Left renal pelvis (tissue), 4 donors: Measurements from ENCODE around the gene APRT. TPM values are rescaled to one million over a fixed set of nuclear protein-coding genes. Genes with fewer than 3 reads are reported as not detected.
A peak's percentile ranks its signal among the peaks of the same experiment; 100 is the strongest.

Experiments used
- DNase-seq, 4 donors: peaks; one replicate each; pipeline ENCODE4 v3.0.0-alpha.2; 2013; ENCODE audit warnings: low read depth in 4 of 4, low spot score in 3 of 4
- polyA plus RNA-seq, 4 donors: library from polyadenylated mRNA; unstranded; fragments of 120-200 nt; gene quantifications; one replicate each; pipeline ENCODE4 v1.2.1, GENCODE V29; 2013; ENCODE audit not compliant: insufficient read length in 4 of 4

APRT gene
- polyA plus RNA-seq: 100 to 1,000 TPM in 1 of 4 donors, 10 to 100 TPM in 3; 57.9 to 122 (median 80.7) TPM

GRCh38 chr16:88811769-88812512 is at the start of gene APRT:
TSS of gene APRT (minus strand) at chr16:88811928. CDS start at chr16:88811899, 29 bp downstream.
- DNase-seq: peak; percentile 76 to 82 (median 80)

GRCh38 chr16:88861359-88861758 is 49.6 kb upstream of the APRT start:
- no peak for DNase-seq

- DNase-seq: no peak
These were observed 47.8 kb upstream of the APRT start for GRCh38 chr16:88859381-88860091.

- peak in 2 of 4 donors; percentile 30 to 36 for DNase-seq
These were observed 46.1 kb upstream of the APRT start for GRCh38 chr16:88857728-88858339.

- DNase-seq: peak; percentile 82 to 91 (median 90)
These were observed 45.4 kb upstream of the APRT start, which contains the start of the genes GALNS and TRAPPC2L for GRCh38 chr16:88856828-88857727. TSS of gene GALNS (minus strand) at chr16:88856947. CDS start at chr16:88856877, 70 bp downstream. TSS of gene TRAPPC2L (plus strand) at chr16:88857127. CDS start at chr16:88857151, 24 bp downstream.

- no peak for DNase-seq
These were observed 44.5 kb upstream of the APRT start for GRCh38 chr16:88856122-88856827.

GRCh38 chr16:88855736-88856121 is 44.0 kb upstream of the APRT start:
- no peak for DNase-seq

GRCh38 chr16:88855176-88855575 is 43.4 kb upstream of the APRT start:
- no peak for DNase-seq

- no peak for DNase-seq
These were observed 42.8 kb upstream of the APRT start for GRCh38 chr16:88854306-88855111.

GRCh38 chr16:88853325-88853941 is 41.7 kb upstream of the APRT start:
- DNase-seq: no peak

- DNase-seq: no peak
These were observed 39.9 kb upstream of the APRT start for GRCh38 chr16:88851616-88852015.

GRCh38 chr16:88850531-88851199 is 38.9 kb upstream of the APRT start:
- no peak for DNase-seq

- DNase-seq: no peak
These were observed 36.8 kb upstream of the APRT start for GRCh38 chr16:88848557-88848956.

GRCh38 chr16:88847654-88848053 is 35.9 kb upstream of the APRT start:
- DNase-seq: no peak

- no peak for DNase-seq
These were observed 34.4 kb upstream of the APRT start for GRCh38 chr16:88846088-88846487.

GRCh38 chr16:88844419-88845036 is 32.8 kb upstream of the APRT start:
- no peak for DNase-seq

GRCh38 chr16:88843256-88843655 is 31.5 kb upstream of the APRT start:
- no peak for DNase-seq
